ENCODE results near the gene RASEF. TPM values are rescaled to one million over a fixed set of nuclear protein-coding genes. Genes with fewer than 3 reads are reported as not detected.

The RASEF gene
- total and polyA plus RNA-seq, 2 donors (not counting 1 experiment from before 2014, with no cell fraction given), result not detected

DNA sequence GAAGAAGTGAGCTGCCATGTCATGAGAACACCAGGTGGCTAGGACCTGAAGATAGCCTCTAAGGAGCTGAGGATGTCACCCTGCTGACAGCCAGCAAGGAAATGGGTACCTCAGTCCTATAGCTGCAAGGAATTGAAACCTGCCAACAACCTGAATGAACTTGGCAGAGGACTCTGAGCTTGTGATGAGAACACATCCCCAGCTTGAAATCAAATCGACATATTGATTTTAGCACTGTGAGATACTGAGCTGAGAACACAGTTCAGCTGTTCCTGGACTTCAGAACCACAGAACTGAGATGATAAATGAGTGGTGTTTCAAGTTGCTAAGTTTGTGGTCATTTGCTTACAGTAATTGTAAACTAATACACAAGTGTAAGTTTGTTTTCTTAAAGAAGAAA is 5.5 kb upstream of the RASEF start:
- no peak overlapping the region for H3K9ac ChIP-seq (ENCODE audit: low read length)
- TF ChIP-seq, protein P1, sequence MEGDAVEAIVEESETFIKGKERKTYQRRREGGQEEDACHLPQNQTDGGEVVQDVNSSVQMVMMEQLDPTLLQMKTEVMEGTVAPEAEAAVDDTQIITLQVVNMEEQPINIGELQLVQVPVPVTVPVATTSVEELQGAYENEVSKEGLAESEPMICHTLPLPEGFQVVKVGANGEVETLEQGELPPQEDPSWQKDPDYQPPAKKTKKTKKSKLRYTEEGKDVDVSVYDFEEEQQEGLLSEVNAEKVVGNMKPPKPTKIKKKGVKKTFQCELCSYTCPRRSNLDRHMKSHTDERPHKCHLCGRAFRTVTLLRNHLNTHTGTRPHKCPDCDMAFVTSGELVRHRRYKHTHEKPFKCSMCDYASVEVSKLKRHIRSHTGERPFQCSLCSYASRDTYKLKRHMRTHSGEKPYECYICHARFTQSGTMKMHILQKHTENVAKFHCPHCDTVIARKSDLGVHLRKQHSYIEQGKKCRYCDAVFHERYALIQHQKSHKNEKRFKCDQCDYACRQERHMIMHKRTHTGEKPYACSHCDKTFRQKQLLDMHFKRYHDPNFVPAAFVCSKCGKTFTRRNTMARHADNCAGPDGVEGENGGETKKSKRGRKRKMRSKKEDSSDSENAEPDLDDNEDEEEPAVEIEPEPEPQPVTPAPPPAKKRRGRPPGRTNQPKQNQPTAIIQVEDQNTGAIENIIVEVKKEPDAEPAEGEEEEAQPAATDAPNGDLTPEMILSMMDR (IDR thresholded peaks at IDR 0.05), result no peak
- no peak for TF ChIP-seq EZH2 (IDR thresholded peaks at IDR 0.05; ENCODE audit: borderline replicate concordance, insufficient read depth, low read depth, low read length, poor library complexity, severe bottlenecking)
- no peaks in the 10 kb centered on the region for H4K20me1 ChIP-seq (ENCODE audit: control insufficient read depth, insufficient read depth, low read length, poor library complexity, severe bottlenecking)
- ATAC-seq (ENCODE audit: low read depth) (no peak), DNase-seq (no peak)
- WGBS (ENCODE audit: insufficient coverage), result 88% methylated on average over 1 of the region's 1 CpG
- CTCF ChIA-PET, result no interaction called here
- Mint-ChIP-seq H3K9me3 (ENCODE audit: insufficient read depth) (no peaks in the 10 kb centered on the region), H3K4me1 (no peaks in the 10 kb centered on the region), H3K27me3 (peaks cover 21% of the 10 kb centered on the region), H3K27ac (no peak overlapping the region), H3K4me3 (no peak overlapping the region)
- intact Hi-C loops (cut with micrococcal nuclease), result no loop called here
- H3K79me2 ChIP-seq (ENCODE audit: control insufficient read depth, insufficient read depth, low read length), result no peaks in the 10 kb centered on the region
- H3K4me3 ChIP-seq (ENCODE audit: control extremely low read depth in 1 of 5, extremely low read depth in 1 of 5, insufficient read depth in 1 of 5, low read depth in 2 of 5, low read length in 4 of 5), result no peak overlapping the region
- H3K27me3 ChIP-seq (replicated peaks in 1 of 4; ENCODE audit: control extremely low read depth in 1 of 4, control insufficient read depth in 3 of 4, insufficient read depth in 4 of 4, low read length in 3 of 4), result peaks cover 0 to 5% (median under 1%) of the 10 kb centered on the region in 4 experiments
- no peak overlapping the region for H3K27ac ChIP-seq (ENCODE audit: low read length in 2 of 2)
- H3K9me3 ChIP-seq (ENCODE audit: control extremely low read depth in 1 of 3, control insufficient read depth in 2 of 3, insufficient read depth in 1 of 3, low read length in 2 of 3), result no peaks in the 10 kb centered on the region
- H3K36me3 ChIP-seq (replicated peaks in 1 of 2; ENCODE audit: control extremely low read depth in 1 of 2, control insufficient read depth in 1 of 2, extremely low read depth in 1 of 2, insufficient read depth in 2 of 2, low read length in 1 of 2), result no peaks in the 10 kb centered on the region
- no peaks in the 10 kb centered on the region for H3K4me1 ChIP-seq (ENCODE audit: control insufficient read depth in 2 of 2, insufficient read depth in 2 of 2, low read length in 2 of 2)
- no peak overlapping the region for H2AFZ ChIP-seq (ENCODE audit: insufficient read depth, low read depth, low read length, poor library complexity, severe bottlenecking)
- POLR2A ChIA-PET, result no interaction called here
- H3K4me2 ChIP-seq (replicated peaks; ENCODE audit: low read depth, low read length, poor library complexity, severe bottlenecking), result no peak overlapping the region

DNA sequence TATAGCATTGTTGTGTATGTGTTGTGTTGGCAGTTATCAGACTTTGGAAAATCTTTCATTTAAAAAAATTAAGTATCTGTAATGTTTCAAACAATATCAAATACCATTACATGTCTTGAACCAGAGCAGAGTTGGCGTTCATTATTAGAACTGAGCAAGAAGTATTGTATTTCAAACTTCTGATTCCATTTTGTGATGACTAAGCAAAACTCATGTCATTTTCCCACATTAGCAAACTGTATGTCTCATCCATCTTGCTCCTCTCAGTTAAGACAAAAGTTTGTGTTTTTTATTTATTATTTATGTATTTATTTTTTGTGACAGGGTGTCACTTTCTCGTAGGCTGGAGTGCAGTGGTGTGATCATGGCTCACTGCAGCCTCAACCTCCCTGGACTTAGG is 4.6 kb upstream of the RASEF start:
- H3K4me2 ChIP-seq (replicated peaks; ENCODE audit: low read depth, low read length, poor library complexity, severe bottlenecking), result no peak overlapping the region
- peaks cover 23% of the 10 kb centered on the region for H3K27me3 Mint-ChIP-seq
- intact Hi-C loops (cut with micrococcal nuclease), result no loop called here

More for the DNA sequence above, 4.6 kb upstream of the RASEF start:
- Histone ChIP-seq H3K4me3 (ENCODE audit: control extremely low read depth in 1 of 5, extremely low read depth in 1 of 5, insufficient read depth in 1 of 5, low read depth in 2 of 5, low read length in 4 of 5) (no peak overlapping the region), H3K27ac (ENCODE audit: low read length in 2 of 2) (no peak overlapping the region), H3K27me3 (replicated peaks in 1 of 4; ENCODE audit: control extremely low read depth in 1 of 4, control insufficient read depth in 3 of 4, insufficient read depth in 4 of 4, low read length in 3 of 4) (peaks cover 0 to 5% (median 1%) of the 10 kb centered on the region in 4 experiments), H3K9ac (ENCODE audit: low read length) (no peak overlapping the region), H3K36me3 (replicated peaks in 1 of 2; ENCODE audit: control extremely low read depth in 1 of 2, control insufficient read depth in 1 of 2, extremely low read depth in 1 of 2, insufficient read depth in 2 of 2, low read length in 1 of 2) (no peaks in the 10 kb centered on the region), H2AFZ (ENCODE audit: insufficient read depth, low read depth, low read length, poor library complexity, severe bottlenecking) (no peak overlapping the region), H4K20me1 (ENCODE audit: control insufficient read depth, insufficient read depth, low read length, poor library complexity, severe bottlenecking) (no peaks in the 10 kb centered on the region), H3K79me2 (ENCODE audit: control insufficient read depth, insufficient read depth, low read length) (no peaks in the 10 kb centered on the region), H3K4me1 (ENCODE audit: control insufficient read depth in 2 of 2, insufficient read depth in 2 of 2, low read length in 2 of 2) (no peaks in the 10 kb centered on the region), H3K9me3 (ENCODE audit: control extremely low read depth in 1 of 3, control insufficient read depth in 2 of 3, insufficient read depth in 1 of 3, low read length in 2 of 3) (peaks cover 0 to 4% (median 0%) of the 10 kb centered on the region in 3 donors)
- no peak overlapping the region for H3K4me3 Mint-ChIP-seq
- no peaks in the 10 kb centered on the region for H3K9me3 Mint-ChIP-seq (ENCODE audit: insufficient read depth)
- TF ChIP-seq EZH2 (IDR thresholded peaks at IDR 0.05; ENCODE audit: borderline replicate concordance, insufficient read depth, low read depth, low read length, poor library complexity, severe bottlenecking), result no peak
- TF ChIP-seq, protein P1 (IDR thresholded peaks at IDR 0.05), result no peak
- no peak for DNase-seq
- no peaks in the 10 kb centered on the region for H3K4me1 Mint-ChIP-seq
- CTCF ChIA-PET, result no interaction called here
- ATAC-seq (ENCODE audit: low read depth), result no peak
- POLR2A ChIA-PET, result no interaction called here
- no CpG with 5 or more reads among the region's 2 CpGs for WGBS (ENCODE audit: insufficient coverage)
- no peak overlapping the region for H3K27ac Mint-ChIP-seq
